Measurements from ENCODE around the gene GRHPR.
A peak's percentile ranks its signal among the peaks of the same experiment; 100 is the strongest.
"Not testable (repeated sequence)": the region's sequence is repeated elsewhere in the genome, so short reads cannot be mapped to it uniquely, and the experiment has no call there.

The GRHPR gene

GRCh38 chr9:37422289-37423104, at the start of gene GRHPR:
TSS of gene GRHPR (plus strand) at chr9:37422696. CDS start at chr9:37422751, 55 bp downstream.
- peak; percentile 93 for DNase-seq

- DNase-seq: no peak
Measured at GRCh38 chr9:37372839-37373238, 49.7 kb upstream of the GRHPR start.

GRCh38 chr9:37373621-37374020, 48.9 kb upstream of the GRHPR start:
- DNase-seq: no peak

GRCh38 chr9:37374892-37375291, 47.6 kb upstream of the GRHPR start:
- DNase-seq: no peak

GRCh38 chr9:37377688-37378612, 44.5 kb upstream of the GRHPR start:
- no peak for DNase-seq

GRCh38 chr9:37378613-37379004, 43.9 kb upstream of the GRHPR start:
- no peak for DNase-seq

GRCh38 chr9:37379835-37380234, 42.7 kb upstream of the GRHPR start:
- no peak for DNase-seq

- DNase-seq: no peak
Measured at GRCh38 chr9:37380570-37380969, 41.9 kb upstream of the GRHPR start.

GRCh38 chr9:37381094-37381741, 41.3 kb upstream of the GRHPR start:
- no peak for DNase-seq

GRCh38 chr9:37382161-37382981, 40.1 kb upstream of the GRHPR start:
- DNase-seq: no peak

GRCh38 chr9:37382982-37383357, 39.5 kb upstream of the GRHPR start:
- DNase-seq: no peak

GRCh38 chr9:37383393-37383792, 39.1 kb upstream of the GRHPR start:
- DNase-seq: no peak

GRCh38 chr9:37383876-37384746, 38.4 kb upstream of the GRHPR start:
- no peak for DNase-seq

- DNase-seq: no peak
Measured at GRCh38 chr9:37385286-37385685, 37.2 kb upstream of the GRHPR start.

- no peak for DNase-seq
Measured at GRCh38 chr9:37386988-37387387, 35.5 kb upstream of the GRHPR start.

- DNase-seq: peak; percentile 27
Measured at GRCh38 chr9:37390759-37391158, 31.7 kb upstream of the GRHPR start.

GRCh38 chr9:37392272-37392671, 30.2 kb upstream of the GRHPR start:
- DNase-seq: no peak

- DNase-seq: no peak
Measured at GRCh38 chr9:37395229-37395628, 27.3 kb upstream of the GRHPR start.

GRCh38 chr9:37395663-37396062, 26.8 kb upstream of the GRHPR start:
- no peak for DNase-seq

- not testable (repeated sequence) for DNase-seq
Measured at GRCh38 chr9:37397948-37398347, 24.5 kb upstream of the GRHPR start.

- no peak for DNase-seq
Measured at GRCh38 chr9:37398464-37399025, 24.0 kb upstream of the GRHPR start.

All from activated naive CD4-positive, alpha-beta T cell treated with Interleukin-2 at 50 U/mL for 16 hours (primary cell).